ENCODE results near the gene PRRT1. TPM values are rescaled to one million over a fixed set of nuclear protein-coding genes. Genes with fewer than 3 reads are reported as not detected.

Gene PRRT1
- total and polyA plus RNA-seq, 2 of the 4 experiments (the other 2 are of a cell fraction), result 0.99 TPM; not detected in 1

DNA sequence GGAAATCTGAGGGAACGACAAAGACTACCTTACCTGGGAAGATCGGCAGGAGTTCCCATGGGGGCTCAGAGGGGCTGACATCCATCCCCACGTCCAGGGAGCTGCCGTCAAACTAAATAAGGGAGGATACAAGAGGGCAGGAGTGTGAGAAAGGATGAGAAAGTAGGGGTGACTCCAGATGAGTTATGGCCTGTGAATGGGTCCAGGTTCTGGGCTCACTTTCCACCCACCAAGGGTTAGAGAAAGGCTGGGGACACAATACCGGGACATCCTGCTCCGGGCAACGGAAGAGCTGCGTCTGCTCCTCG, 24.4 kb downstream of the PRRT1 start:
- Histone ChIP-seq H2BK5ac (ENCODE audit: low read depth, low read length, poor library complexity, severe bottlenecking) (no peak overlapping the region), H3K27me3 (ENCODE audit: control insufficient read depth, insufficient read depth, low read length) (no peaks in the 10 kb centered on the region), H3K9ac (ENCODE audit: low read depth, low read length) (peak overlapping the region; percentile 96), H3K4me2 (ENCODE audit: low read depth, low read length) (peak overlapping the region; percentile 95), H3K4ac (ENCODE audit: low read depth, low read length) (peak overlapping the region; percentile 59), H3K27ac (ENCODE audit: insufficient read depth, low read length) (peak overlapping the region; percentile 95), H2AK9ac (replicated peaks; ENCODE audit: low read depth, low read length, poor library complexity) (peak overlapping the region; percentile 1), H3K23ac (ENCODE audit: low read depth, low read length) (peak overlapping the region; percentile 29; the same call in 1 of the 2 replicates), H2BK20ac (ENCODE audit: low read depth, low read length) (no peak overlapping the region), H3K4me1 (ENCODE audit: control insufficient read depth, insufficient read depth, low read length) (peaks cover 8% of the 10 kb centered on the region), H2AK5ac (ENCODE audit: low read depth, low read length) (peak overlapping the region; percentile 49; the same call in 1 of the 2 replicates), H3K14ac (replicated peaks; ENCODE audit: low read depth, low read length) (peak overlapping the region; percentile 67; the same call in 1 of the 2 replicates), H3K4me3 (ENCODE audit: insufficient read depth, low read depth, low read length) (peak overlapping the region; percentile 81), H3K9me1 (ENCODE audit: insufficient read depth, low read length) (peaks cover 10% of the 10 kb centered on the region; the same call in 1 of the 2 replicates), H2BK120ac (ENCODE audit: low read depth, low read length) (no peak overlapping the region), H3K36me3 (ENCODE audit: control insufficient read depth, insufficient read depth, low read length) (peaks cover 7% of the 10 kb centered on the region; the same call in 1 of the 2 replicates), H2AFZ (replicated peaks; ENCODE audit: low read length, poor library complexity) (peak overlapping the region; percentile 19), H4K20me1 (ENCODE audit: insufficient read depth, low read length) (no peaks in the 10 kb centered on the region; the same call in 1 of the 2 replicates), H4K8ac (ENCODE audit: low read depth in 2 of 2, low read length in 2 of 2) (peak overlapping the region; percentile 11 to 84; a peak in 2 of 4 replicates), H3K18ac (ENCODE audit: low read depth, low read length) (no peak overlapping the region), H2BK15ac (ENCODE audit: low read depth, low read length) (no peak overlapping the region), H3K79me1 (ENCODE audit: low read depth in 1 of 2, low read length in 2 of 2) (peaks cover 31 to 52% of the 10 kb centered on the region in 2 experiments), H3K56ac (ENCODE audit: extremely low read depth, insufficient read depth, low read length) (peak overlapping the region; percentile 68; the same call in 1 of the 2 replicates), H4K91ac (ENCODE audit: insufficient read depth, low read depth, low read length) (peak overlapping the region; percentile 21; the same call in 1 of the 2 replicates), H4K5ac (ENCODE audit: low read depth, low read length) (no peak overlapping the region), H3K9me3 (ENCODE audit: control insufficient read depth, insufficient read depth, low read length) (no peaks in the 10 kb centered on the region)
- dilution Hi-C loops (cut with HindIII; ENCODE audit: low sequenced_read_pairs, unreplicated experiment), result no loop called here
- WGBS, 2 experiments (ENCODE audit: extremely low coverage in 2 of 2, insufficient read length in 1 of 2), result 7% methylated on average over 6 of the region's 9 CpGs; no CpG with 5 or more reads in 1 of the 2 experiments
- BruUV-seq (replicated peaks), result no TSS peak
- CTCF ChIA-PET, result interaction anchor here (1.2 to 2.4 kb wide), 2 partner anchors 9 to 34 kb away, joined by 4 to 12 read pairs; no protein-coding TSS in a partner anchor
- no peak for ATAC-seq (ENCODE audit: low read depth)
- no peak for DNase-seq
- POLR2A ChIA-PET (ENCODE audit: unreplicated experiment), result no interaction called here
- TF ChIP-seq CHD1 (IDR thresholded peaks at IDR 0.05; ENCODE audit: low read depth, low read length) (no peak), BHLHE40 (IDR thresholded peaks at IDR 0.05; ENCODE audit: low read depth, low read length) (no peak), CEBPB (IDR thresholded peaks at IDR 0.05; ENCODE audit: low read depth, low read length) (no peak), NFE2L2 (IDR thresholded peaks at IDR 0.05; ENCODE audit: low read depth, low read length) (no peak), MXI1 (IDR thresholded peaks at IDR 0.05; ENCODE audit: borderline replicate concordance, low read depth, low read length) (no peak), FOS (IDR thresholded peaks at IDR 0.05; ENCODE audit: low read depth, low read length) (no peak), RAD21 (IDR thresholded peaks at IDR 0.05; ENCODE audit: low read length) (no peak), MAZ (IDR thresholded peaks at IDR 0.05; ENCODE audit: borderline replicate concordance, low read depth, low read length) (no peak), POLR2A (IDR thresholded peaks at IDR 0.05; ENCODE audit: low read depth, low read length) (no peak), SMC3 (IDR thresholded peaks at IDR 0.05; ENCODE audit: low read depth, low read length) (no peak), RCOR1 (IDR thresholded peaks at IDR 0.05; ENCODE audit: insufficient replicate concordance, low read length) (no peak), RFX5 (IDR thresholded peaks at IDR 0.05; ENCODE audit: low read depth, low read length) (no peak), MAFK (IDR thresholded peaks at IDR 0.05; ENCODE audit: low read depth, low read length) (no peak)
- TF ChIP-seq, protein P1, sequence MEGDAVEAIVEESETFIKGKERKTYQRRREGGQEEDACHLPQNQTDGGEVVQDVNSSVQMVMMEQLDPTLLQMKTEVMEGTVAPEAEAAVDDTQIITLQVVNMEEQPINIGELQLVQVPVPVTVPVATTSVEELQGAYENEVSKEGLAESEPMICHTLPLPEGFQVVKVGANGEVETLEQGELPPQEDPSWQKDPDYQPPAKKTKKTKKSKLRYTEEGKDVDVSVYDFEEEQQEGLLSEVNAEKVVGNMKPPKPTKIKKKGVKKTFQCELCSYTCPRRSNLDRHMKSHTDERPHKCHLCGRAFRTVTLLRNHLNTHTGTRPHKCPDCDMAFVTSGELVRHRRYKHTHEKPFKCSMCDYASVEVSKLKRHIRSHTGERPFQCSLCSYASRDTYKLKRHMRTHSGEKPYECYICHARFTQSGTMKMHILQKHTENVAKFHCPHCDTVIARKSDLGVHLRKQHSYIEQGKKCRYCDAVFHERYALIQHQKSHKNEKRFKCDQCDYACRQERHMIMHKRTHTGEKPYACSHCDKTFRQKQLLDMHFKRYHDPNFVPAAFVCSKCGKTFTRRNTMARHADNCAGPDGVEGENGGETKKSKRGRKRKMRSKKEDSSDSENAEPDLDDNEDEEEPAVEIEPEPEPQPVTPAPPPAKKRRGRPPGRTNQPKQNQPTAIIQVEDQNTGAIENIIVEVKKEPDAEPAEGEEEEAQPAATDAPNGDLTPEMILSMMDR (conservative IDR thresholded peaks at IDR 0.05; ENCODE audit: low read depth, low read length), result no peak
- TF ChIP-seq, protein P2, sequence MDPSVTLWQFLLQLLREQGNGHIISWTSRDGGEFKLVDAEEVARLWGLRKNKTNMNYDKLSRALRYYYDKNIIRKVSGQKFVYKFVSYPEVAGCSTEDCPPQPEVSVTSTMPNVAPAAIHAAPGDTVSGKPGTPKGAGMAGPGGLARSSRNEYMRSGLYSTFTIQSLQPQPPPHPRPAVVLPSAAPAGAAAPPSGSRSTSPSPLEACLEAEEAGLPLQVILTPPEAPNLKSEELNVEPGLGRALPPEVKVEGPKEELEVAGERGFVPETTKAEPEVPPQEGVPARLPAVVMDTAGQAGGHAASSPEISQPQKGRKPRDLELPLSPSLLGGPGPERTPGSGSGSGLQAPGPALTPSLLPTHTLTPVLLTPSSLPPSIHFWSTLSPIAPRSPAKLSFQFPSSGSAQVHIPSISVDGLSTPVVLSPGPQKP (IDR thresholded peaks at IDR 0.05; ENCODE audit: borderline replicate concordance, low read depth, low read length), result no peak
- TF ChIP-seq, protein P3, sequence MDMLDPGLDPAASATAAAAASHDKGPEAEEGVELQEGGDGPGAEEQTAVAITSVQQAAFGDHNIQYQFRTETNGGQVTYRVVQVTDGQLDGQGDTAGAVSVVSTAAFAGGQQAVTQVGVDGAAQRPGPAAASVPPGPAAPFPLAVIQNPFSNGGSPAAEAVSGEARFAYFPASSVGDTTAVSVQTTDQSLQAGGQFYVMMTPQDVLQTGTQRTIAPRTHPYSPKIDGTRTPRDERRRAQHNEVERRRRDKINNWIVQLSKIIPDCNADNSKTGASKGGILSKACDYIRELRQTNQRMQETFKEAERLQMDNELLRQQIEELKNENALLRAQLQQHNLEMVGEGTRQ (IDR thresholded peaks at IDR 0.05; ENCODE audit: low read depth, low read length), result no peak
- intact Hi-C loops (cut with micrococcal nuclease), result no loop called here
- in situ Hi-C loops (cut with MboI; ENCODE audit: low sequenced_read_pairs), result no loop called here

Measured in IMR-90 (cell line).